Neural cell (in vitro differentiated cells): Measurements from ENCODE around the gene PMF1. TPM values are rescaled to one million over a fixed set of nuclear protein-coding genes. Genes with fewer than 3 reads are reported as not detected.

Experiments
- H2AFZ ChIP-seq: fragments of 200-600, 300-800 bp; sonication (generic), shearing (Covaris generic); 2 replicates; pipeline ENCODE4 v1.6.0; 2014; ENCODE audit warnings: low read depth, mild to moderate bottlenecking, antibody characterized with exemption, low read length, moderate library complexity
- H3F3A ChIP-seq: fragments of 200-600 bp; shearing (Covaris generic); 2 replicates; pipeline ENCODE4 v1.6.1; 2016; ENCODE audit warnings: mild to moderate bottlenecking, moderate library complexity, mixed read lengths, antibody characterized with exemption, low read length; ENCODE audit not compliant: insufficient read depth, poor library complexity, severe bottlenecking
- H3K27ac ChIP-seq: fragments of 200-600, 300-800 bp; sonication (generic), shearing (Covaris generic); 2 replicates; pipeline ENCODE4 v1.5.1; 2014; ENCODE audit warnings: mild to moderate bottlenecking, low read length, moderate library complexity
- H3K27me3 ChIP-seq: fragments of 300-800, 200-600 bp; sonication (generic), shearing (Covaris generic); 2 replicates; pipeline ENCODE4 v1.6.0; 2014; ENCODE audit warnings: mild to moderate bottlenecking, low read depth, low read length, moderate library complexity; ENCODE audit not compliant: insufficient read depth
- H3K36me3 ChIP-seq: fragments of 300-800, 200-600 bp; sonication (generic), shearing (Covaris generic); 2 replicates; pipeline ENCODE4 v1.5.1; 2014; ENCODE audit warnings: mild to moderate bottlenecking, antibody characterized with exemption, low read length, moderate library complexity; ENCODE audit not compliant: insufficient read depth
- H3K4me2 ChIP-seq: fragments of 300-800, 200-600 bp; sonication (generic), shearing (Covaris generic); 2 replicates; pipeline ENCODE4 v1.6.0; 2014; ENCODE audit warnings: mild to moderate bottlenecking, low read length
- H3K4me3 ChIP-seq: fragments of 300-800, 200-600 bp; sonication (generic), shearing (Covaris generic); 2 replicates; pipeline ENCODE4 v1.5.1; 2014; ENCODE audit warnings: mild to moderate bottlenecking, low read length, moderate library complexity
- H3K79me2 ChIP-seq: fragments of 200-600 bp; shearing (Covaris generic); replicated peaks from 2 replicates; pipeline ENCODE4 v1.6.0; 2014; ENCODE audit warnings: mild to moderate bottlenecking, low read length, moderate library complexity; ENCODE audit not compliant: insufficient read depth
- H3K9ac ChIP-seq: fragments of 300-800, 200-600 bp; sonication (generic), shearing (Covaris generic); 2 replicates; pipeline ENCODE4 v1.6.1; 2016; ENCODE audit warnings: mild to moderate bottlenecking, low read length, mixed read lengths
- H3K9me2 ChIP-seq: fragments of 200-600 bp; shearing (Covaris generic); 2 replicates; pipeline ENCODE4 v1.6.1; 2016; ENCODE audit warnings: mild to moderate bottlenecking, low read length, mixed read lengths; ENCODE audit not compliant: insufficient read depth
- H3K9me3 ChIP-seq: fragments of 200-600, 300-800 bp; sonication (generic), shearing (Covaris generic); 2 replicates; pipeline ENCODE4 v1.6.1; 2016; ENCODE audit warnings: mild to moderate bottlenecking, mixed run types, low read length, moderate library complexity, mixed read lengths
- H4K20me1 ChIP-seq: fragments of 200-600 bp; shearing (Covaris generic); 2 replicates; pipeline ENCODE4 v1.6.1; 2016; ENCODE audit warnings: mild to moderate bottlenecking, mixed run types; ENCODE audit not compliant: insufficient read depth
- CTCF ChIP-seq: fragments of 450-650 bp; IDR thresholded peaks from 2 replicates; pipeline ENCODE4 v1.5.1; 2014; ENCODE audit warnings: antibody characterized with exemption, mild to moderate bottlenecking, moderate library complexity; ENCODE audit not compliant: poor library complexity, severe bottlenecking
- EP300 ChIP-seq: fragments of 450-650 bp; conservative IDR thresholded peaks from 2 replicates; pipeline ENCODE4 v1.6.1; 2014; ENCODE audit warnings: antibody characterized with exemption, mild to moderate bottlenecking, moderate library complexity; ENCODE audit not compliant: poor library complexity, severe bottlenecking
- EZH2 ChIP-seq: fragments of 200-600, 300-800 bp; shearing (Covaris generic), sonication (generic); IDR thresholded peaks from 2 replicates; pipeline ENCODE4 v1.6.1; 2014; ENCODE audit warnings: antibody characterized with exemption, low read length, borderline replicate concordance, mild to moderate bottlenecking; ENCODE audit not compliant: insufficient read depth, poor library complexity, severe bottlenecking
- MXI1 ChIP-seq: fragments of 450-650 bp; conservative IDR thresholded peaks from 2 replicates; pipeline ENCODE4 v1.6.1; 2014; ENCODE audit warnings: antibody characterized with exemption, mild to moderate bottlenecking; ENCODE audit not compliant: poor library complexity, severe bottlenecking
- POLR2AphosphoS5 ChIP-seq: IDR thresholded peaks from 2 replicates; pipeline ENCODE4 v1.6.1; 2012
- RAD21 ChIP-seq: fragments of 450-650 bp; conservative IDR thresholded peaks from 2 replicates; pipeline ENCODE4 v1.6.1; 2014; ENCODE audit warnings: antibody characterized with exemption, mild to moderate bottlenecking, moderate library complexity
- REST ChIP-seq: IDR thresholded peaks from 2 replicates; pipeline ENCODE4 v1.6.1; 2012; ENCODE audit warnings: borderline replicate concordance
- SMC3 ChIP-seq: fragments of 450-650 bp; conservative IDR thresholded peaks from 2 replicates; pipeline ENCODE4 v1.6.1; 2014; ENCODE audit warnings: antibody characterized with exemption, mild to moderate bottlenecking, moderate library complexity; ENCODE audit not compliant: poor library complexity
- TAF1 ChIP-seq: IDR thresholded peaks from 2 replicates; pipeline ENCODE4 v1.6.1; 2012; ENCODE audit warnings: low read depth
- polyA plus RNA-seq: library from polyadenylated mRNA; depleted of rRNA; stranded (reverse); fragments of >200 nt; gene quantifications from 2 replicates; pipeline ENCODE4 v1.2.3, GENCODE V29; 2014

PMF1 gene
- polyA plus RNA-seq, 1 donor from 2014 or later = 97.0 TPM

GRCh38 chr1:156229809-156230472, 17.1 kb downstream of the PMF1 start:
- H3K4me2 ChIP-seq = no peak overlapping the region
- H3K4me3 ChIP-seq = no peak overlapping the region
- TF ChIP-seq SMC3 (no peak), EZH2 (no peak), MXI1 (no peak), TAF1 (no peak), REST (no peak), EP300 (no peak)
- no peak overlapping the region for H3K27ac ChIP-seq
- H3K9me3 ChIP-seq = no peaks in the 10 kb centered on the region
- H3K79me2 ChIP-seq = no peaks in the 10 kb centered on the region
- H3K36me3 ChIP-seq = no peaks in the 10 kb centered on the region
- no peaks in the 10 kb centered on the region for H3F3A ChIP-seq
- no peaks in the 10 kb centered on the region for H4K20me1 ChIP-seq
- H3K27me3 ChIP-seq = no peaks in the 10 kb centered on the region
- no peak overlapping the region for H2AFZ ChIP-seq
- H3K9ac ChIP-seq = no peak overlapping the region
- no peaks in the 10 kb centered on the region for H3K9me2 ChIP-seq

- Histone ChIP-seq H3K4me2 (no peak overlapping the region), H3K36me3 (no peaks in the 10 kb centered on the region), H3K9ac (no peak overlapping the region), H3K79me2 (no peaks in the 10 kb centered on the region), H3K27me3 (no peaks in the 10 kb centered on the region), H3K9me3 (no peaks in the 10 kb centered on the region), H2AFZ (no peak overlapping the region), H3F3A (no peaks in the 10 kb centered on the region), H3K27ac (no peak overlapping the region), H3K9me2 (no peaks in the 10 kb centered on the region), H4K20me1 (no peaks in the 10 kb centered on the region), H3K4me3 (no peak overlapping the region)
- no peak for TF ChIP-seq CTCF
- TF ChIP-seq SMC3 = no peak
- TF ChIP-seq POLR2AphosphoS5 = no peak
- no peak for TF ChIP-seq RAD21
- no peak for TF ChIP-seq REST
- TF ChIP-seq MXI1 = no peak
- no peak for TF ChIP-seq EP300
- TF ChIP-seq EZH2 = no peak
- TF ChIP-seq TAF1 = no peak
These were observed 17.6 kb downstream of the PMF1 start for GRCh38 chr1:156230473-156230837.
